Astrocyte (in vitro differentiated cells and primary cell): ENCODE measurements around the gene ACOT4. TPM values are rescaled to one million over a fixed set of nuclear protein-coding genes. Genes with fewer than 3 reads are reported as not detected.

Source experiments
- DNase-seq: peaks from one replicate; pipeline ENCODE4 v3.0.0-alpha.2; 2010; ENCODE audit warnings: low read depth
- FAIRE-seq: peaks from 2 replicates; lab custom pipeline; 2011; peaks lifted over from hg19 to GRCh38; lab: Jason Lieb, UNC
- H2AFZ ChIP-seq: 2 replicates; pipeline ENCODE4 v1.6.0; 2012; ENCODE audit warnings: low read depth, low read length, inconsistent platforms
- H3K27ac ChIP-seq: 2 replicates; pipeline ENCODE4 v1.5.1; 2011; ENCODE audit warnings: low read depth, low read length, inconsistent platforms
- H3K27me3 ChIP-seq: 2 replicates; pipeline ENCODE4 v1.6.0; 2011; ENCODE audit warnings: low read length, inconsistent platforms; ENCODE audit not compliant: insufficient read depth
- H3K36me3 ChIP-seq: 2 replicates; pipeline ENCODE4 v1.5.1; 2011; ENCODE audit warnings: low read length, inconsistent platforms; ENCODE audit not compliant: insufficient read depth
- H3K4me1 ChIP-seq: 2 replicates; pipeline ENCODE4 v1.5.1; 2011; ENCODE audit warnings: low read length, inconsistent platforms; ENCODE audit not compliant: insufficient read depth
- H3K4me2 ChIP-seq: 2 replicates; pipeline ENCODE4 v1.6.0; 2012; ENCODE audit warnings: low read length, inconsistent platforms
- H3K4me3 ChIP-seq: 2 replicates; pipeline ENCODE4 v1.5.1; 2011; ENCODE audit warnings: low read depth, mild to moderate bottlenecking, low read length, inconsistent platforms; ENCODE audit not compliant: insufficient read depth
- H3K79me2 ChIP-seq: 2 replicates; pipeline ENCODE4 v1.6.0; 2012; ENCODE audit warnings: mild to moderate bottlenecking, low read length, inconsistent platforms; ENCODE audit not compliant: insufficient read depth
- H3K9ac ChIP-seq: 2 replicates; pipeline ENCODE4 v1.6.0; 2012; ENCODE audit warnings: mild to moderate bottlenecking, low read length, inconsistent platforms
- H3K9me3 ChIP-seq: 2 replicates; pipeline ENCODE4 v1.5.1; 2012; ENCODE audit warnings: low read depth, mild to moderate bottlenecking, low read length, inconsistent platforms; ENCODE audit not compliant: insufficient read depth
- H4K20me1 ChIP-seq: 2 replicates; pipeline ENCODE4 v1.6.0; 2012; ENCODE audit warnings: low read length, inconsistent platforms; ENCODE audit not compliant: insufficient read depth
- H3K27ac Mint-ChIP-seq: one replicate; pipeline ENCODE4 v1.8.0; 2021; ENCODE audit warnings: mild to moderate bottlenecking, mixed read lengths; ENCODE audit not compliant: unreplicated experiment
- H3K27me3 Mint-ChIP-seq: one replicate; pipeline ENCODE4 v1.8.0; 2021; ENCODE audit warnings: low read depth, mixed read lengths; ENCODE audit not compliant: unreplicated experiment
- H3K36me3 Mint-ChIP-seq: one replicate; pipeline ENCODE4 v1.8.0; 2021; ENCODE audit warnings: low read depth, mixed read lengths; ENCODE audit not compliant: unreplicated experiment
- H3K4me1 Mint-ChIP-seq: one replicate; pipeline ENCODE4 v1.8.0; 2021; ENCODE audit warnings: low read depth, mixed read lengths; ENCODE audit not compliant: unreplicated experiment
- H3K4me3 Mint-ChIP-seq: one replicate; pipeline ENCODE4 v1.8.0; 2021; ENCODE audit warnings: mild to moderate bottlenecking, moderate library complexity, mixed read lengths; ENCODE audit not compliant: unreplicated experiment
- H3K9me3 Mint-ChIP-seq: one replicate; pipeline ENCODE4 v1.8.0; 2021; ENCODE audit warnings: mild to moderate bottlenecking, mixed read lengths; ENCODE audit not compliant: unreplicated experiment
- CTCF ChIP-seq: IDR thresholded peaks from 2 replicates; pipeline ENCODE4 v1.5.1; 2011; ENCODE audit warnings: low read depth, mild to moderate bottlenecking, inconsistent platforms, low read length, moderate library complexity; ENCODE audit not compliant: insufficient read depth
- EZH2 ChIP-seq: IDR thresholded peaks from 2 replicates; pipeline ENCODE4 v1.6.1; 2012; ENCODE audit warnings: mild to moderate bottlenecking, low read length, inconsistent platforms; ENCODE audit not compliant: insufficient read depth
- total RNA-seq: library from RNA; stranded (reverse); gene quantifications from 2 replicates; pipeline ENCODE4 v1.2.1, GENCODE V29; 2021

ACOT4 gene
- total RNA-seq, 1 donor from 2014 or later: 0.14 TPM

DNA sequence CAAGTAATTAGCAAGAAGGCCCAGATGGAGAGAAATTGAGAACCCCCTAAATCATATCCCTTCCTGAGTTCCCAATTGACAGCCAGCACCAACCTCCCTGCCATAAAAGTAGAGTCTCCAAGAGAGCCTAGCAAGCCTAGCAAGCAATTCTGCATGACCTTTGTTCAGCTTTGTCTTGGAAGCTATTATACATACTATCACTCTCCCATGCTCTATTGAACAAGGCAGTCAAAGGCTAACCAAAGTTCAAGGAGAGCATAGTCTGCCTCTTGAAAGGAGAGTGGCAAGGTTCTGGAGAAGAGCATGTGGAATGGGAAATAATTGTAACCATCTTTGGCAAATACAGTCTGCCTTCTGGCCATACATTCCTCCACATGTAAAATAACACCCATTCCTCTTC, 7.8 kb downstream of the ACOT4 start:
- peaks cover 2% of the 10 kb centered on the region for H3K27me3 ChIP-seq
- H3K4me2 ChIP-seq: no peak overlapping the region
- H3K9me3 Mint-ChIP-seq: no peaks in the 10 kb centered on the region
- no peak overlapping the region for H3K27ac Mint-ChIP-seq
- no peaks in the 10 kb centered on the region for H3K36me3 ChIP-seq
- no peak overlapping the region for H3K27ac ChIP-seq
- H3K4me1 ChIP-seq: no peaks in the 10 kb centered on the region
- no peak overlapping the region for H2AFZ ChIP-seq
- H3K79me2 ChIP-seq: no peaks in the 10 kb centered on the region
- no peak for TF ChIP-seq CTCF
- TF ChIP-seq EZH2: no peak
- FAIRE-seq (no peak), DNase-seq (no peak)
- H3K4me3 Mint-ChIP-seq: no peak overlapping the region
- no peaks in the 10 kb centered on the region for H3K4me1 Mint-ChIP-seq
- no peaks in the 10 kb centered on the region for H4K20me1 ChIP-seq
- H3K27me3 Mint-ChIP-seq: peaks cover 18% of the 10 kb centered on the region
- no peak overlapping the region for H3K4me3 ChIP-seq
- H3K9me3 ChIP-seq: no peaks in the 10 kb centered on the region
- no peaks in the 10 kb centered on the region for H3K36me3 Mint-ChIP-seq
- no peak overlapping the region for H3K9ac ChIP-seq

DNA sequence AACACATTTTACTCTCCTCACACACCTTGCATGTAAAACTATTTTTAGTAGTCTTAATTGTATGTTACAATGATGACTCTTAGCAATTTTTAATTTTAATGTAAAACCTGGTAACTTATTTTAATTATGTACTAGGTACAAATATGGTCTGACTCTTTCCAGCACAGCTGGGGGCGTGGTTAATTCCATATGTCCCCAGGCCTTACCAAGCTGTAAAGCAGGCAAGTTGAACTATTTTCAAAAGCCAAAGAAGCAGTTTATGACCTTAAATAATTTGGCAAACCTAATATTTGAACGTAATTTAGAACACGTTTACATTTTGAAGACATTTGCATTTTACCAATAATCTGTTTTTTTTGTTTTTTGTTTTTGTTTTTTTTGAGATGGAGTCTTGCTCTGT, 11.3 kb downstream of the ACOT4 start:
- Histone ChIP-seq H3K9me3 (no peaks in the 10 kb centered on the region), H3K4me3 (no peak overlapping the region), H3K36me3 (no peaks in the 10 kb centered on the region), H2AFZ (no peak overlapping the region), H3K79me2 (no peaks in the 10 kb centered on the region), H3K4me2 (no peak overlapping the region), H3K4me1 (no peaks in the 10 kb centered on the region), H4K20me1 (no peaks in the 10 kb centered on the region), H3K27me3 (peaks cover 2% of the 10 kb centered on the region), H3K27ac (no peak overlapping the region), H3K9ac (no peak overlapping the region)
- no peak overlapping the region for H3K4me3 Mint-ChIP-seq
- H3K27ac Mint-ChIP-seq: no peak overlapping the region
- H3K27me3 Mint-ChIP-seq: peaks cover 12% of the 10 kb centered on the region
- TF ChIP-seq CTCF (no peak), EZH2 (no peak)
- no peaks in the 10 kb centered on the region for H3K9me3 Mint-ChIP-seq
- no peaks in the 10 kb centered on the region for H3K4me1 Mint-ChIP-seq
- no peak for FAIRE-seq
- peaks cover 2% of the 10 kb centered on the region for H3K36me3 Mint-ChIP-seq
- DNase-seq: no peak

- H3K36me3 ChIP-seq: no peaks in the 10 kb centered on the region
- no peaks in the 10 kb centered on the region for H3K79me2 ChIP-seq
- Mint-ChIP-seq H3K27me3 (peaks cover 8% of the 10 kb centered on the region), H3K4me3 (no peak overlapping the region), H3K4me1 (peaks cover 1% of the 10 kb centered on the region), H3K27ac (no peak overlapping the region), H3K36me3 (peaks cover 5% of the 10 kb centered on the region), H3K9me3 (peaks cover 2% of the 10 kb centered on the region)
- TF ChIP-seq EZH2: no peak
- no peak for TF ChIP-seq CTCF
- no peak overlapping the region for H3K27ac ChIP-seq
- H4K20me1 ChIP-seq: no peaks in the 10 kb centered on the region
- no peak overlapping the region for H3K4me2 ChIP-seq
- H3K9me3 ChIP-seq: no peaks in the 10 kb centered on the region
- DNase-seq (no peak), FAIRE-seq (no peak)
- no peak overlapping the region for H3K9ac ChIP-seq
- H3K27me3 ChIP-seq: no peaks in the 10 kb centered on the region
- H2AFZ ChIP-seq: no peak overlapping the region
- H3K4me3 ChIP-seq: no peak overlapping the region
- no peaks in the 10 kb centered on the region for H3K4me1 ChIP-seq
These were observed 14.6 kb downstream of the ACOT4 start for GRCh38 chr14:73606271-73606670.
